ENCODE results near the gene FGD2.
A peak's percentile ranks its signal among the peaks of the same experiment; 100 is the strongest.

Gene FGD2

GRCh38 chr6:37048403-37048850, 43.0 kb downstream of the FGD2 start:
- no peaks in the 10 kb centered on the region for H3K27me3 ChIP-seq (ENCODE audit: control insufficient read depth, low read length)
- H3K4me2 ChIP-seq (ENCODE audit: low read length): peak overlapping the region; percentile 54
- no peaks in the 10 kb centered on the region for H4K20me1 ChIP-seq (ENCODE audit: control insufficient read depth, insufficient read depth, low read depth, low read length)
- H3K27ac ChIP-seq (ENCODE audit: low read depth, low read length): peak overlapping the region; percentile 56; the same call in 1 of the 2 replicates
- no peaks in the 10 kb centered on the region for H3K36me3 ChIP-seq (ENCODE audit: control insufficient read depth, low read length)
- TF ChIP-seq CTCF (IDR thresholded peaks at IDR 0.05; ENCODE audit: low read depth, low read length, poor library complexity, severe bottlenecking): no peak
- TF ChIP-seq EZH2phosphoT487 (IDR thresholded peaks at IDR 0.05; ENCODE audit: borderline replicate concordance, low read length): no peak
- H3K4me1 ChIP-seq (ENCODE audit: control insufficient read depth, low read length): peaks cover 61% of the 10 kb centered on the region
- no peaks in the 10 kb centered on the region for H3K79me2 ChIP-seq (ENCODE audit: control insufficient read depth, low read length)
- H3K4me3 ChIP-seq (ENCODE audit: low read length): peak overlapping the region; percentile 30
- H3K9me2 ChIP-seq (replicated peaks; ENCODE audit: control insufficient read depth, low read length): no peaks in the 10 kb centered on the region
- H3K9me3 ChIP-seq (ENCODE audit: control insufficient read depth, insufficient read depth, low read length): no peaks in the 10 kb centered on the region
- H3F3A ChIP-seq (ENCODE audit: control insufficient read depth, insufficient read depth): peaks cover 9% of the 10 kb centered on the region; the same call in 1 of the 2 replicates

GRCh38 chr6:37048851-37049757, 43.6 kb downstream of the FGD2 start:
- no peaks in the 10 kb centered on the region for H3K36me3 ChIP-seq (ENCODE audit: control insufficient read depth, low read length)
- H4K20me1 ChIP-seq (ENCODE audit: control insufficient read depth, insufficient read depth, low read depth, low read length): no peaks in the 10 kb centered on the region
- no peaks in the 10 kb centered on the region for H3K9me3 ChIP-seq (ENCODE audit: control insufficient read depth, insufficient read depth, low read length)
- H3K4me3 ChIP-seq (ENCODE audit: low read length): peak overlapping the region; percentile 30
- peak overlapping the region; percentile 56 for H3K27ac ChIP-seq (ENCODE audit: low read depth, low read length)
- peaks cover 9% of the 10 kb centered on the region; the same call in 1 of the 2 replicates for H3F3A ChIP-seq (ENCODE audit: control insufficient read depth, insufficient read depth)
- TF ChIP-seq CTCF (IDR thresholded peaks at IDR 0.05; ENCODE audit: low read depth, low read length, poor library complexity, severe bottlenecking) (no peak), EZH2phosphoT487 (IDR thresholded peaks at IDR 0.05; ENCODE audit: borderline replicate concordance, low read length) (no peak)
- H3K79me2 ChIP-seq (ENCODE audit: control insufficient read depth, low read length): no peaks in the 10 kb centered on the region
- H3K9me2 ChIP-seq (replicated peaks; ENCODE audit: control insufficient read depth, low read length): no peaks in the 10 kb centered on the region
- peak overlapping the region; percentile 54 for H3K4me2 ChIP-seq (ENCODE audit: low read length)
- H3K4me1 ChIP-seq (ENCODE audit: control insufficient read depth, low read length): peaks cover 61% of the 10 kb centered on the region
- H3K27me3 ChIP-seq (ENCODE audit: control insufficient read depth, low read length): no peaks in the 10 kb centered on the region

GRCh38 chr6:37049758-37050044, 44.2 kb downstream of the FGD2 start:
- Histone ChIP-seq H3K36me3 (ENCODE audit: control insufficient read depth, low read length) (no peaks in the 10 kb centered on the region), H3K79me2 (ENCODE audit: control insufficient read depth, low read length) (no peaks in the 10 kb centered on the region), H3K9me2 (replicated peaks; ENCODE audit: control insufficient read depth, low read length) (no peaks in the 10 kb centered on the region), H3K27me3 (ENCODE audit: control insufficient read depth, low read length) (no peaks in the 10 kb centered on the region), H3K9me3 (ENCODE audit: control insufficient read depth, insufficient read depth, low read length) (no peaks in the 10 kb centered on the region), H3K4me3 (ENCODE audit: low read length) (peak overlapping the region; percentile 46), H4K20me1 (ENCODE audit: control insufficient read depth, insufficient read depth, low read depth, low read length) (no peaks in the 10 kb centered on the region), H3K4me2 (ENCODE audit: low read length) (peak overlapping the region; percentile 54), H3K4me1 (ENCODE audit: control insufficient read depth, low read length) (peaks cover 61% of the 10 kb centered on the region), H3K27ac (ENCODE audit: low read depth, low read length) (peak overlapping the region; percentile 56), H3F3A (ENCODE audit: control insufficient read depth, insufficient read depth) (peaks cover 9% of the 10 kb centered on the region; the same call in 1 of the 2 replicates)
- TF ChIP-seq EZH2phosphoT487 (IDR thresholded peaks at IDR 0.05; ENCODE audit: borderline replicate concordance, low read length) (no peak), CTCF (IDR thresholded peaks at IDR 0.05; ENCODE audit: low read depth, low read length, poor library complexity, severe bottlenecking) (no peak)
